Suppressor macrophage treated with lipopolysaccharide for 1 hour (primary cell): ENCODE results near the gene NOXA1.

Source experiments
- DNase-seq, 3 donors: peaks; one replicate each; pipeline ENCODE4 v3.0.0-alpha.2; 2020 to 2022

The NOXA1 gene

GRCh38 chr9:137427454-137428310 is 4.5 kb downstream of the NOXA1 start:
- DNase-seq: no peak

GRCh38 chr9:137428311-137428630 is 5.1 kb downstream of the NOXA1 start:
- DNase-seq: no peak

- DNase-seq: no peak
These were observed 5.8 kb downstream of the NOXA1 start for GRCh38 chr9:137428841-137429545.

GRCh38 chr9:137429546-137429890 is 6.3 kb downstream of the NOXA1 start:
- no peak for DNase-seq

- DNase-seq: no peak
These were observed 7.0 kb downstream of the NOXA1 start for GRCh38 chr9:137429974-137430722.

- no peak for DNase-seq
These were observed 7.7 kb downstream of the NOXA1 start for GRCh38 chr9:137430723-137431415.

- no peak for DNase-seq
These were observed 8.3 kb downstream of the NOXA1 start for GRCh38 chr9:137431416-137431931.

- DNase-seq: no peak
These were observed 9.6 kb downstream of the NOXA1 start for GRCh38 chr9:137432687-137433348.

GRCh38 chr9:137433349-137433915 is 10.2 kb downstream of the NOXA1 start:
- DNase-seq: no peak

GRCh38 chr9:137433916-137434431 is 10.8 kb downstream of the NOXA1 start:
- DNase-seq: no peak

GRCh38 chr9:137434498-137435380 is 11.5 kb downstream of the NOXA1 start:
- no peak for DNase-seq

- no peak for DNase-seq
These were observed 12.2 kb downstream of the NOXA1 start for GRCh38 chr9:137435381-137435891.

- DNase-seq: peak; percentile 72 to 86 (median 80)
These were observed 13.0 kb downstream of the NOXA1 start for GRCh38 chr9:137435980-137436760.

GRCh38 chr9:137436761-137437600 is 13.8 kb downstream of the NOXA1 start:
- DNase-seq: no peak

GRCh38 chr9:137437691-137438590 is 14.7 kb downstream of the NOXA1 start:
- no peak for DNase-seq

- DNase-seq: no peak
These were observed 15.5 kb downstream of the NOXA1 start for GRCh38 chr9:137438591-137439157.

GRCh38 chr9:137439158-137439714 is 16.0 kb downstream of the NOXA1 start:
- DNase-seq: no peak
